WTC11 (cell line): ENCODE results near the gene UHRF1. TPM values are rescaled to one million over a fixed set of nuclear protein-coding genes. Genes with fewer than 3 reads are reported as not detected.

Experiments used
- ATAC-seq: fragments of 200-7000 bp; cut with Tn5 transposase; 2 replicates; pipeline ENCODE4 v1.10.0; 2021; ENCODE audit warnings: mild to moderate bottlenecking, moderate library complexity
- CTCF ChIA-PET: fragments of 300-600 bp; sonication (Branson Sonifier 250); formaldehyde crosslinking; loops from one replicate; lab custom pipeline; 2021; ENCODE audit warnings: antibody characterized with exemption; lab: Charles Lee
- POLR2A ChIA-PET: fragments of 350-600 bp; sonication (Branson Sonifier 250); formaldehyde crosslinking; loops from one replicate; lab custom pipeline; 2021; ENCODE audit warnings: antibody characterized with exemption; lab: Charles Lee
- DNase-seq: peaks from one replicate; pipeline ENCODE4 v3.0.0; 2021; ENCODE audit warnings: low spot score
- H3K27ac Mint-ChIP-seq: 2 replicates; pipeline ENCODE4 v1.8.0; 2021; ENCODE audit warnings: mixed read lengths
- H3K27me3 Mint-ChIP-seq: 2 replicates; pipeline ENCODE4 v1.8.0; 2021; ENCODE audit warnings: low read depth, mild to moderate bottlenecking, moderate library complexity, mixed read lengths
- H3K36me3 Mint-ChIP-seq: 2 replicates; pipeline ENCODE4 v1.8.0; 2021; ENCODE audit warnings: mixed read lengths
- H3K4me1 Mint-ChIP-seq: 2 replicates; pipeline ENCODE4 v1.8.0; 2022; ENCODE audit warnings: mixed read lengths
- H3K4me3 Mint-ChIP-seq: 2 replicates; pipeline ENCODE4 v1.8.0; 2021; ENCODE audit warnings: mild to moderate bottlenecking, moderate library complexity, mixed read lengths
- H3K9me3 Mint-ChIP-seq: 2 replicates; pipeline ENCODE4 v1.8.0; 2021; ENCODE audit warnings: mixed read lengths
- ATF2 ChIP-seq: sonication (generic); formaldehyde crosslinking; IDR thresholded peaks from 2 replicates; pipeline ENCODE4 v1.8.1; 2022; ENCODE audit warnings: low read depth, missing genetic modification reagents, borderline replicate concordance
- CTCF ChIP-seq: fragments of 200-600 bp; IDR thresholded peaks from 2 replicates; pipeline ENCODE4 v1.8.0; 2022; ENCODE audit warnings: antibody characterized with exemption
- ELF4 ChIP-seq: sonication (generic); formaldehyde crosslinking; IDR thresholded peaks from 2 replicates; pipeline ENCODE4 v1.8.1; 2022; ENCODE audit warnings: low read depth, mild to moderate bottlenecking, moderate library complexity, missing genetic modification reagents
- ESRRA ChIP-seq: sonication (generic); formaldehyde crosslinking; IDR thresholded peaks from 2 replicates; pipeline ENCODE4 v1.8.1; 2022; ENCODE audit warnings: mild to moderate bottlenecking, missing genetic modification reagents, borderline replicate concordance
- GTF2I ChIP-seq: fragments of 250-450 bp; sonication (Bioruptor Pico); conservative IDR thresholded peaks from 2 replicates; pipeline ENCODE4 v1.4.0; 2021; ENCODE audit warnings: mild to moderate bottlenecking
- HMGA2 ChIP-seq: fragments of 250-450 bp; sonication (Bioruptor Pico); IDR thresholded peaks from 2 replicates; pipeline ENCODE4 v1.4.0; 2021; ENCODE audit warnings: mild to moderate bottlenecking, moderate library complexity
- HMGXB4 ChIP-seq: sonication (generic); formaldehyde crosslinking; IDR thresholded peaks from 2 replicates; pipeline ENCODE4 v1.8.1; 2023; ENCODE audit warnings: mild to moderate bottlenecking, moderate library complexity, missing genetic modification reagents
- IRF1 ChIP-seq: sonication (generic); formaldehyde crosslinking; IDR thresholded peaks from 2 replicates; pipeline ENCODE4 v1.8.0; 2023; ENCODE audit warnings: missing genetic modification reagents
- NFATC4 ChIP-seq: fragments of 250-450 bp; sonication (Bioruptor Pico); IDR thresholded peaks from 2 replicates; pipeline ENCODE4 v1.9.0; 2021; ENCODE audit warnings: mild to moderate bottlenecking
- RORB ChIP-seq: fragments of 250-450 bp; sonication (Bioruptor Pico); IDR thresholded peaks from 2 replicates; pipeline ENCODE4 v1.9.0; 2021; ENCODE audit warnings: mild to moderate bottlenecking
- SMAD3 ChIP-seq: sonication (generic); formaldehyde crosslinking; IDR thresholded peaks from 2 replicates; pipeline ENCODE4 v1.8.0; 2022; ENCODE audit warnings: missing genetic modification reagents, mild to moderate bottlenecking, borderline replicate concordance
- SOX15 ChIP-seq: fragments of 250-450 bp; sonication (Bioruptor Pico); IDR thresholded peaks from 2 replicates; pipeline ENCODE4 v1.9.0; 2021; ENCODE audit warnings: mild to moderate bottlenecking
- SP1 ChIP-seq: sonication (generic); formaldehyde crosslinking; conservative IDR thresholded peaks from 2 replicates; pipeline ENCODE4 v1.8.1; 2022; ENCODE audit warnings: missing genetic modification reagents
- TCF7 ChIP-seq: sonication (generic); formaldehyde crosslinking; IDR thresholded peaks from 2 replicates; pipeline ENCODE4 v1.8.0; 2022; ENCODE audit warnings: mild to moderate bottlenecking, low read depth, missing genetic modification reagents, moderate library complexity
- USF1 ChIP-seq: sonication (generic); formaldehyde crosslinking; IDR thresholded peaks from 2 replicates; pipeline ENCODE4 v1.8.0; 2022; ENCODE audit warnings: mild to moderate bottlenecking, missing genetic modification reagents
- ZMAT4 ChIP-seq: fragments of 250-450 bp; sonication (Bioruptor Pico); IDR thresholded peaks from 2 replicates; pipeline ENCODE4 v1.9.0; 2021; ENCODE audit warnings: mild to moderate bottlenecking
- ZNF416 ChIP-seq: fragments of 250-450 bp; sonication (Bioruptor Pico); IDR thresholded peaks from 2 replicates; pipeline ENCODE4 v1.9.0; 2021; ENCODE audit warnings: mild to moderate bottlenecking, inconsistent platforms
- ZNF425 ChIP-seq: fragments of 250-450 bp; sonication (Bioruptor Pico); conservative IDR thresholded peaks from 2 replicates; pipeline ENCODE4 v1.9.0; 2021; ENCODE audit warnings: mild to moderate bottlenecking
- total RNA-seq: library from RNA; stranded (reverse); gene quantifications from 3 replicates; pipeline ENCODE4 v1.2.3, GENCODE V29; 2021
- TF ChIP-seq, protein P1 (sequence below): fragments of 250-450 bp; sonication (Bioruptor Pico); IDR thresholded peaks from 2 replicates; pipeline ENCODE4 v1.9.0; 2021; ENCODE audit warnings: mild to moderate bottlenecking
- TF ChIP-seq, protein P2 (sequence below): sonication (generic); formaldehyde crosslinking; IDR thresholded peaks from 2 replicates; pipeline ENCODE4 v1.8.0; 2022; ENCODE audit warnings: mild to moderate bottlenecking, missing genetic modification reagents
- TF ChIP-seq, protein P3 (sequence below): sonication (generic); formaldehyde crosslinking; IDR thresholded peaks from 2 replicates; pipeline ENCODE4 v1.8.0; 2022; ENCODE audit warnings: mild to moderate bottlenecking, missing genetic modification reagents

The UHRF1 gene
- total RNA-seq, 1 experiment from 2014 or later = 42.5 TPM

GRCh38 chr19:5006201-5006600 is 96.9 kb downstream of the UHRF1 start:
- DNase-seq = no peak
- ChIA-PET CTCF (interaction anchor here (1.4 kb wide), 1 partner anchor 25 kb away, joined by 6 read pairs; no protein-coding TSS in a partner anchor), POLR2A (no interaction called here)
- Mint-ChIP-seq H3K27ac (no peak overlapping the region), H3K27me3 (no peaks in the 10 kb centered on the region), H3K36me3 (peaks cover 12% of the 10 kb centered on the region), H3K4me3 (no peak overlapping the region), H3K9me3 (peaks cover 13% of the 10 kb centered on the region), H3K4me1 (peaks cover 5% of the 10 kb centered on the region)
- no peak for ATAC-seq
- no peak for TF ChIP-seq NFATC4 (CRISPR knock-in tag)

- no peak overlapping the region for H3K4me3 Mint-ChIP-seq
- peaks cover 13% of the 10 kb centered on the region for H3K9me3 Mint-ChIP-seq
- DNase-seq (no peak), ATAC-seq (no peak)
- peaks cover 12% of the 10 kb centered on the region for H3K36me3 Mint-ChIP-seq
- POLR2A ChIA-PET = no interaction called here
- CTCF ChIA-PET = interaction anchor here (1.4 kb wide), 1 partner anchor 25 kb away, joined by 6 read pairs; no protein-coding TSS in a partner anchor
- no peak for TF ChIP-seq ATF2 (CRISPR knock-in tag)
- no peak for TF ChIP-seq ZMAT4
- TF ChIP-seq ZNF425 (CRISPR knock-in tag) = no peak
- TF ChIP-seq SMAD3 (CRISPR knock-in tag) = no peak
- TF ChIP-seq CTCF = no peak
- TF ChIP-seq GTF2I (CRISPR knock-in tag) = no peak
- TF ChIP-seq, protein P1, sequence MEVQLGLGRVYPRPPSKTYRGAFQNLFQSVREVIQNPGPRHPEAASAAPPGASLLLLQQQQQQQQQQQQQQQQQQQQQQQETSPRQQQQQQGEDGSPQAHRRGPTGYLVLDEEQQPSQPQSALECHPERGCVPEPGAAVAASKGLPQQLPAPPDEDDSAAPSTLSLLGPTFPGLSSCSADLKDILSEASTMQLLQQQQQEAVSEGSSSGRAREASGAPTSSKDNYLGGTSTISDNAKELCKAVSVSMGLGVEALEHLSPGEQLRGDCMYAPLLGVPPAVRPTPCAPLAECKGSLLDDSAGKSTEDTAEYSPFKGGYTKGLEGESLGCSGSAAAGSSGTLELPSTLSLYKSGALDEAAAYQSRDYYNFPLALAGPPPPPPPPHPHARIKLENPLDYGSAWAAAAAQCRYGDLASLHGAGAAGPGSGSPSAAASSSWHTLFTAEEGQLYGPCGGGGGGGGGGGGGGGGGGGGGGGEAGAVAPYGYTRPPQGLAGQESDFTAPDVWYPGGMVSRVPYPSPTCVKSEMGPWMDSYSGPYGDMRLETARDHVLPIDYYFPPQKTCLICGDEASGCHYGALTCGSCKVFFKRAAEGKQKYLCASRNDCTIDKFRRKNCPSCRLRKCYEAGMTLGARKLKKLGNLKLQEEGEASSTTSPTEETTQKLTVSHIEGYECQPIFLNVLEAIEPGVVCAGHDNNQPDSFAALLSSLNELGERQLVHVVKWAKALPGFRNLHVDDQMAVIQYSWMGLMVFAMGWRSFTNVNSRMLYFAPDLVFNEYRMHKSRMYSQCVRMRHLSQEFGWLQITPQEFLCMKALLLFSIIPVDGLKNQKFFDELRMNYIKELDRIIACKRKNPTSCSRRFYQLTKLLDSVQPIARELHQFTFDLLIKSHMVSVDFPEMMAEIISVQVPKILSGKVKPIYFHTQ (CRISPR knock-in tag) = no peak
- TF ChIP-seq ELF4 (CRISPR knock-in tag) = no peak
- TF ChIP-seq USF1 (CRISPR knock-in tag) = no peak
- TF ChIP-seq RORB (CRISPR knock-in tag) = no peak
- TF ChIP-seq HMGA2 (CRISPR knock-in tag) = no peak
- TF ChIP-seq, protein P2, sequence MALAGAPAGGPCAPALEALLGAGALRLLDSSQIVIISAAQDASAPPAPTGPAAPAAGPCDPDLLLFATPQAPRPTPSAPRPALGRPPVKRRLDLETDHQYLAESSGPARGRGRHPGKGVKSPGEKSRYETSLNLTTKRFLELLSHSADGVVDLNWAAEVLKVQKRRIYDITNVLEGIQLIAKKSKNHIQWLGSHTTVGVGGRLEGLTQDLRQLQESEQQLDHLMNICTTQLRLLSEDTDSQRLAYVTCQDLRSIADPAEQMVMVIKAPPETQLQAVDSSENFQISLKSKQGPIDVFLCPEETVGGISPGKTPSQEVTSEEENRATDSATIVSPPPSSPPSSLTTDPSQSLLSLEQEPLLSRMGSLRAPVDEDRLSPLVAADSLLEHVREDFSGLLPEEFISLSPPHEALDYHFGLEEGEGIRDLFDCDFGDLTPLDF (CRISPR knock-in tag) = no peak
- no peak for TF ChIP-seq ESRRA (CRISPR knock-in tag)
- TF ChIP-seq HMGXB4 = no peak
- TF ChIP-seq, protein P3, sequence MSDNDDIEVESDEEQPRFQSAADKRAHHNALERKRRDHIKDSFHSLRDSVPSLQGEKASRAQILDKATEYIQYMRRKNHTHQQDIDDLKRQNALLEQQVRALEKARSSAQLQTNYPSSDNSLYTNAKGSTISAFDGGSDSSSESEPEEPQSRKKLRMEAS = no peak
- TF ChIP-seq IRF1 (CRISPR knock-in tag) = no peak
- no peak for TF ChIP-seq SP1 (CRISPR knock-in tag)
- no peak for TF ChIP-seq SOX15 (CRISPR knock-in tag)
- TF ChIP-seq ZNF416 (CRISPR knock-in tag) = no peak
- TF ChIP-seq TCF7 (CRISPR knock-in tag) = no peak
- H3K27me3 Mint-ChIP-seq = no peaks in the 10 kb centered on the region
- no peak overlapping the region for H3K27ac Mint-ChIP-seq
- peaks cover 5% of the 10 kb centered on the region for H3K4me1 Mint-ChIP-seq
These were observed 97.5 kb downstream of the UHRF1 start for GRCh38 chr19:5006821-5007220.
